NCI-H774 (cell line): ENCODE measurements around the gene USP54.
A peak's percentile ranks its signal among the peaks of the same experiment; 100 is the strongest.

Experiments
- DNase-seq: peaks from one replicate; lab custom pipeline; 2025; lab: John Stamatoyannopoulos, UW

USP54 gene

DNA sequence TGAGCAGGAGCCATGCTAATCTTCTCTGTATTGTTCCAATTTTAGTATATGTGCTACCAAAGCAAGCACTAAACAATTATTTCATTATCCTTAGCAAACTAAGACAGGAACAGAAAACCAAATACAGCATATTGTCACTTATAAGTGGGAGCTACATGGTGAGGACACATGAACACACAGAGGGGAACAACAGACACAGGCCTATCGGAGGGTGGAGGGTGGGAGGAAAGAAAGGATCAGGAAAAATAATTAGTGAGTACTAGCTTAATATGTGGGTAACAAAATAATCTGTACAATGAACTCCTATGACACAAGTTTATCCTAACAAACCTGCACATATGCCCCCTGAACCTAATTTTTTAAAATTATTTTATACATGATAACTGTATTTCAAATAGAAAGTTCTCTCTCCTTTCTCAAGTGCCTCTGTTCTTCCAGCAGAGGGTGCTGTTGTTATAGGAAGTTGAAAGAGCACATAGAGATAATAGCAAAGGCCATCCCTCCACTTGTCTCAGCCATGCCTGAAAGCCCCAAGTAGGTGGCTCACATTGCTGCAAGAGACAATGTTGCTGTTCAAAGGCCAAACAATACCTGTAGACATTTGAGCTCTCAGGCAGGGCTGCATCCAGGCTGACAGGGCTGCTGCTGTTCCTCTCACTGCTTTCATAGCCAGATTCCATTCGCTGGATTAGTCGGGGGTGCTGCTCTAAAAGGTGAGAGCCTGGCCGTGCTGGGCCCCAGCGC lies 61.9 kb downstream of the USP54 start:
- DNase-seq: peak; percentile 65

- no peak for DNase-seq
These were observed 68.9 kb downstream of the USP54 start for GRCh38 chr10:73522263-73522662.

- DNase-seq: no peak
These were observed 71.8 kb downstream of the USP54 start for GRCh38 chr10:73519336-73519735.

DNA sequence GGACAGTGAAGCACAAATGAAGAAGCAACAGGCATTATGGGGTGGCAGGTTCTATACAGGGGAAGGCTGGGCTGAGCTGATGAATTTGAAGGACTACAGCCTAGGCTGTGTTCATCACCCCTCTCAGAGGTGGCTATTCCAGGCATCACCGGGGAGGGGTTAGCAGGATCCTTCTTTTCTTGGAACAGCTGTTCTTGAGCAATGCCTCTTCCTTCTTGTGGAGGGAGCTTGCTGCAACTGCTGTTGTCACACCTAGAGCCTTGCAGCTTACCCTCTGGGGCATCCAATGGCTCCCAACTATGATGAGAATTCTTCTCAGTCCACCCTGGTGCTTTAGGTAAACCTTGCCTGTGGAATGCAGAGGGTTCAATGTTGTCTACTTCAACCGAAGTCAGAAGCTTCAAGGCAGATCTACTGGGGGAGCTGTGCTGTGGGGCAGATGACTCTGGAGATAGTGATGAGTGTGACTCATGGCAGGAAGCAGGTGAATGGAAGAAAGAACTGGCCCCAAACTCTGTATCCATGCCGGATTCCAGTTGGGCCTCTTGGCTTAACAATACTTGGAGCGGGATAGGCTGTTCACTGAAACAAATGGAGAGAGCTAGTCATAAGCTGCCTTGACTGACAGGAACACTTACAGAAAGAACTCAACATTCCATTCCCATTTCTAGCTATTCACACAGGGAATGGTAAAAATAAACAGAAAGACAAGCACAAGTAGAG lies 73.8 kb downstream of the USP54 start:
- no peak for DNase-seq

DNA sequence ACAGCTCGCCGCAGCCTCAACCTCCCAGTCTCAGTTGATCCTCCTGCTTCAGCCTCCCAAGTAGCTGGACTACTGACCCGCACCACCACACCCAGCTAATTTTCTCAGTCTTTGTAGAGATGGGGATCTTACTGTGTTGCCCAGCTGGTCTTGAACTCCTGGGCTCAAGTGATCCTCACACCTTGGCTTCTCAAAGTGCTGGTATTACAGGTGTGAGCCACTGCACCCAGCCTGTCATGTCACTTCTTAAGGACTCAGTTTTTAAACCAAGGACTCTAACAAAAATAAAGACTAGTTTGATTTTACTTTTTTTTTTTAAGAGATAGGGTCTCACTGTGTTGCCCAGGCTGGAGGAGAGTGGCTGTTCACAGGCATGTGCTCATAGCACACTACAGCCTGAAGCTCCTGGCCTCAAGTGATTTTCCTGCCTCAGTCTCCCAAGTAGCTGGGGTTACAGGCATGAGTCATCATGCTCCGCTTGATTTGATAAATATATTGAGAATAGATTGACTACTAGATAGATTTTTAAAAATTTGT lies 78.9 kb downstream of the USP54 start:
- DNase-seq: no peak

- no peak for DNase-seq
These were observed 81.4 kb downstream of the USP54 start for GRCh38 chr10:73509695-73510094.

- no peak for DNase-seq
These were observed 84.7 kb downstream of the USP54 start for GRCh38 chr10:73506491-73506890.

GRCh38 chr10:73506074-73506473 lies 85.1 kb downstream of the USP54 start:
- DNase-seq: no peak

DNA sequence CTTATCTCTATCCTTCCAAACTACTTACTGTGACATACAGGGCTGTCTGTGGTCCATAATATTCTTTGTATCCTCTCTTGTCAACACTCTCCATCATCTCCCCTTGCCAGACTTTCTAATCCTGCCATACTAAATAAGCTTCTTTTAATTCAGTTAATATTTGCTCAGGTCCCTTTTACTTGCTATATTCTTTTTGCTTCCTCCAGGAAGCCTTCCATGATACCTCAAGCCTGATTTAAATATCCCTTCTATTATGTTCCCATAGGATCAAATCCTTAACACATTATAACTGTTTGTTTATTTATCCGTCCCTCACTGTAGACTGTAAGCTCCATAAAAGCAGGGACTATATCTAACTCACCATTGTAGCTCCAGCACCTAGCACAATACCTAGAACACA lies 88.1 kb downstream of the USP54 start:
- no peak for DNase-seq

DNA sequence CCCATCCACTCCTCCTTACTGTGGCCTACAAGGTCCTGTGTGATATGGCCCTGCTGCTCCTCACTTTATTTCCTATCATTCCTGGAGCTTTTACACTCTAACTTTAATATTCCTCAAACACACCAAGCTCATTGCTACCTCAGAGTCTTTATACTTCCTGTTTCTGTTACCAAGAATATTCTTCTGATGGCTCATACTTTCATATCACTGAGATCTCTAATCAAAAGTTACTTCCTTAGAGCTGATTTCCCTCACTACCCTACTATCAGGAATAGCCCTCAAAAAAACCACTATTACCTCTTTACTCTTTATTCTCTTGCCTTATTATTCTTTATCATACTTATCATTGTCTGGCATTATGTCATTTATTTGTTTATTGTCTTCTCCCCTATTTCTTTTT lies 89.5 kb downstream of the USP54 start:
- DNase-seq: no peak

- DNase-seq: no peak
These were observed 93.5 kb downstream of the USP54 start for GRCh38 chr10:73497623-73498022.

DNA sequence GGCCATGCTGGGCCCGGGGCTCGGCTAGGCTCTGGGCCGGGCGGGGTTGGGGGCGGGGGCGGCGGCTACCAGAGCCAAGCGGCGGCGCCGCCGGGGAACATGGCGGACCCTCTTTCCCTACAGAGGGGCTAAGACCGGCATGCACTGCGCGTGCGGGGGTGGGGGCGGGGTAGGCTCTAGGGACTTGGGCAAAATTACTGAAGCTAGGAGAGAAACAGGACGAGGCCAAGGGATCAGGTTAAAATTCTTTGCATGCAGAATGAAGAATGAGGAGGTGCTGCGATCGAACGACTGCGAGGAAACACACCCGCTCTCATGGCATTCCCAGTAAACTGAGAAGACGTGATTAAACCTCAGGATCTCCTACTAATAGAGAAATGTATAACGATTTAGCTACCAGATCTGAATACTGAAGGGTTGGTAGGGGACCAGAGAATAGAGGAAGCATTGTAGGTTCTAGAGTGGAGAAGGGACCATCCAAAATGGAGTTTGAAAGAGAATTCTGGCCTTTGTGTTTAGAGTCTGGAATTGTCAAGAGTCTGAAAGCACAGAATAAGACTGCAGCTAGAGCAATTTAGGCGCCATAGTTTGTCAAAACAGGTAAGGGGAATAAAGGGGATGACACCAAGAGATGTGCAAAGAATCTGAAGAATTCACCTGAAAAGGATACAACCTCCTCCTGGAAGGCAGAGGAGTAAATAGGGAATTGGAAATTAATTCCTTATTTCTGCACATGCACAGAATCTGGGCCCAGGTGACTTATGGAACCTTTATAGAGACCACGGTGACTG lies 95.1 kb downstream of the USP54 start, which contains the start of gene PPP3CB:
Gene PPP3CB, minus strand, starts transcription at position 141 of the 791 bp plus-strand sequence. Its CDS starts 135 bp downstream, at position 6.
- peak; percentile 87 for DNase-seq

DNA sequence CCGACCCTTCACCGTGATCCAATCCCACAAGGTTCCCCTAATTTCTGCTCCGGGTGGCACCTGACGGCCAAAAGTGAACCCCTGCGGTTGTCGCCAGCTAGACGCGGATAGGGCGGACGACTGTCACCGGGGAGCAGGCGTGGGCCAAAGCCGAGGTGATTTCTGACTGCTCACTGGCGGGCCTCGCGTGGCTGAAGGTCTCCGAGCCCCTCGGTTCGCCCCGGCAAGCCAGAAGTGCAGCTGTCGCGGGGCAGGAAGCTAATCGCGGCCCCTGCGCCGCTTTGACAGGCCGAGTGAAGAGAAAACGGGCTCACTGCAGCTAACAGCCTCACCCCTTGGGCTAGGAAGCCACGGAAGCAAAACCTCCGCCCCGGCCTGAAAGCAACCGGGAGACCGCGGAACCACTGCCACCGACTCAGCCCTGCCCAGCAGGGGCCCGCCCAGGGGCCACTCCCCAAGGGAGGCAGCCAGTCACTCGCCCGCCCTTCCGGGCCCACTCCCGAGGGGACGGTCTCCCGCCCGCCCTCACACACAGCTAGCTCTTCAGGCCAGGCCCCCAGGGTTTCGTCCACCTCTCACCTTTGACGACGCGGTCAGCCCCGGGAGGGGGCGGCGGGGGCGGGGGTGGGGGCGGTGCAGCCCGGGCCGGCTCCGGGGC lies 95.8 kb downstream of the USP54 start:
- peak; percentile 87 for DNase-seq

DNA sequence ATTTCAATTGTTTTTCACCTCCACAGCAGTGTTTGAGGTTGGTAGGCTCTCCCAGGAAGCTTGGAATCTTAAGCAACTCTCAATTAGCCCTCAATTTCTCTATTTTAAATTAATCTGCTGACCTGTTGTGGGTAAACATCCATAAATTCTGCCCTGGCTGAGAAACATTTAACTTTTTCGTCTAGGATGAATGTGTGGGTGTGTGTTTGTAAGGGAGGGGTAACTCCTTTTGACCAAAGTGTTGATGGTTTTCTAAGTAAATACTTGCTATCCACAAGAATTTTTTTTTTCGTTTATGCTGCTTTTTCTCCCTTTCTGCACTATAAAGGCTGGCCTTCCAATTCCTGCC lies 96.3 kb downstream of the USP54 start:
- DNase-seq: no peak

GRCh38 chr10:73494213-73494612 lies 96.9 kb downstream of the USP54 start:
- DNase-seq: no peak

- DNase-seq: no peak
These were observed 97.4 kb downstream of the USP54 start for GRCh38 chr10:73493781-73494180.

DNA sequence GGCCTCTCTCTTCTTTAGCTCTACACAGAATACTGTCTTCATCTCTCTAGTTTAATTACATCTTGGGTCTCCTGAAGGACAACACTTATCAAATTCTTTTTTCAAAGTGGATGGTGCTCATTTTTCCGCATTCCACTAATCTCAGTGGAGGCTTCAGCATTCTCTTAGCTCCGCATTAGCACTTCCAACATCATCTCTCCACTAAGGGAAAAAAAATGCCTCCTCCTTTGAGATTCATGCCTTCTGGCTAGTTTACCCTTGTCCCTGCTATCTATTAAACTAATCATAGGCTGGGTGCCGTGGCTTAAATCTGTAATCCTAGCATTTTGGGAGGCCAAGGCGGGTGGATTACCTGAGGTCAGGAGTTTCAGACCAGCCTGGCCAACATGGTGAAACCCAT lies 104.5 kb downstream of the USP54 start:
- DNase-seq: no peak

DNA sequence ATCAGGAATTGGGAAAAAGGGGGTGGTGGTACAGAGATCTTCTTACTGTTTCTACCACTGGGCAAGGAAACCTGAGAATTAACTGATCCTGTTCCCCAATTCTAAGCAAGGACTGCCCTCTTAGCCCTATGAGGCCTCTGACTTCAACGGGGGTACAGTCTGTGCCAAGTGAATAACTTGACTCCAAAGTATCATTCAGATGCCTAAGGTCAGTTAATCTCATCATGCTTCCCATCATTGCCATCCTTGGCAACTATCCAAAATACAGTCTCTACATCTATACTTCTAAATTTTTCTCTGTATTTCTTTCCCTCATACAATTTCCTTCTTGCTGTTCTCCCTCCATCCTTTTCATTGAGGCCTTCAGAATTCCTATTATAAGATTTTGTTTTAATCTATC lies 105.8 kb downstream of the USP54 start:
- DNase-seq: no peak

DNA sequence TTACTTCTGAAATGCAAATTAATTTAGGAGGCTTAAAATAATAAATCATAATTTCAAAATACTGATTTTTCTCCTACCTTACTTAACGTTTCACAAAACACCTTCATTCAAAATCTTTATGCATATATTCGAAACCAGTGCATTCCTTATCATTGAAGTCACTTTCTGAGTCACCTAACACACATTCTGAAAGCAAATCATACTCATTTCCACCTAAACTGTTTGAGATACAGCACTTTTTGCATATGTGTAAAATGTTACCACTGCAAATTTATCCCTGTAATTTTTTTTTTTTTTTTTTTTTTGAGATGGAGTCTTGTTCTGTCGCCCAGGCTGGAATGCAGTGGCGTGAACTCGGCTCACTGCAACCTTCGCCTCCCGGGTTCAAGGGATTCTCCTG lies 111.0 kb downstream of the USP54 start:
- no peak for DNase-seq

DNA sequence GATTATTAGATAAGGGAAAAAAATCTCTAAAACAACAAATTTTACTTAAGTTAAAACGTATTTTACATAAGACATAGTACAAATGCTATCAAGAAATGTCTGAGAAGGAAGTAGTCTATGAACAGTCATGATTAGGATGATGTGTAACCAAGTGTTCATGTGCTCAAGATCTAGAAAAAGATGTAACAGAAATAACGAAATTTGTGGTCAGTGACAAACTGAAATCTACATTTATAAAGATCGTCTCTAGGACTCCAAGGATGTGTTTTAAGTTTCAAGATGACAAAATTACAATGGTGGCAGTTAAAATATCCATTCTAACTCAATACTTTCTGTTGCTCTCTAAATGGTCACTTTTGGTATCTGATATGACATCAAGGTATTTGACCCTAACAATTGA lies 112.5 kb downstream of the USP54 start:
- DNase-seq: no peak

GRCh38 chr10:73471226-73471625 lies 119.9 kb downstream of the USP54 start:
- no peak for DNase-seq

GRCh38 chr10:73469579-73469978 lies 121.6 kb downstream of the USP54 start:
- no peak for DNase-seq
